ENCODE measurements around the gene GPX6. TPM values are rescaled to one million over a fixed set of nuclear protein-coding genes. Genes with fewer than 3 reads are reported as not detected.
"Not testable (repeated sequence)": the region's sequence is repeated elsewhere in the genome, so short reads cannot be mapped to it uniquely, and the experiment has no call there.

GPX6 gene
- total RNA-seq, 4 donors from 2014 or later, result not detected

DNA sequence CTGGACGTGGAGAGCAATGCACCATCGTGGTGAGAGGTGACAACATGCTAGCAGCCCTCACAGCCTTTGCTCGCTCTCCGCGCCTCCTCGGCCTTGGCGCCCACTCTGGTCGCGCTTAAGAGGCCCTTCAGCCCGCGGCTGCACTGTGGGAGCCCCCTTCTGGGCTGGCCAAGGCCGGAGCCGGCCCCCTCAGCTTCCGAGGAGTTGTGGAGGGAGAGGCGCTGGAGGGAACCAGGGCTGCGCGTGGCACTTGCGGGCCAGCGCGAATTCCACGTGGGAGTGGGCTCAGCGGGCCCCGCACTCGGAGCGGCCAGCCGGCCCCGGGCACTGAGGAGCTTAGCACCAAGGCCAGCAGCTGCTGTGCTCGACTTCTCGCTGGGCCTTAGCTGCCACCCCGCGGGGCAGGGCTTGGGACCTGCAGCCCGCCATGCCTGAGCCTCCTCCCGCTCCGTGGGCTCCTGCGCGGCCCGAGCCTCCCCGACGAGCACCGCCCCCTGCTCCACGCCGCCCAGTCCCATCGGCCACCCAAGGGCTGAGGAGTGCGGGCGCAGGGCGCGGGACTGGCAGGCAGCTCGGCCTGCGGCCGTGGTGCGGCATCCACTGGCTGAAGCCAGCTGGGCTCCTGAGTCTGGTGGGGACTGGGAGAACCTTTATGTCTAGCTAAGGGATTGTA lies 3.8 kb downstream of the GPX6 start:
- intact Hi-C loops (cut with DNase I; ENCODE audit: low total_unique reads), result no loop called here
- in situ Hi-C loops (cut with MboI; ENCODE audit: low sequenced_read_pairs in 4 of 4), result no loop called here
- no peak for DNase-seq

DNA sequence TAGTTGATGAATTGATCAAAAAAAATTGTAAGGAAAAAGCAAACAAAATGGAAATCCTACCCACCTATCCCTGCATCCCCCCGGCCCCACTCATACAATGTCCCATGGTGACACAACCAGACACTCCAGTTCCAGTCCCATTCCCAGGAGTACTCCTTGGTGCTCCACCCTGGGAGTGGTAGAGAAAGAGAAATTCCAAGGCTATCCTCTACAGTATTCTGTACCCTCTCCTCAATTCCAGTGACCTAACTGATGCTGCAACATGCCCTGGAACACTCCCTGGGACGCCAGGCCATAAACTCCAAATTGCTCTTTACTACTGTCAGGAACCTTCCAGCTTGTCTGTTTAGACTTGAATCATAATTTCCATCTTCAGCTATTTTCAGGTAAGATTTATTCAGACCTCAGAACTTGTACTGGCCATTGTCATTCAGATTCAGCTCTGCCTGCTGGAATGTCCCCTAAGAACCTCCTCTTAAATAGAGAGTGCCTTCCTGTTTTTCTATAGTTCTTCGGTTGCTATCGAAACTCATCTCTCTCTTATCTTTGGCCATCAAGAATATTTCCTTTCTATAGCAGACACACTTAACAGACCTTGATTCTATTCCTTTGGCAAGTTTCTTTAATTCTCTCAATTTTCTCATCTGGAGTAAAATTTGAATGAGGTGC lies 8.7 kb downstream of the GPX6 start:
- Histone ChIP-seq H3K4me3 (no peak overlapping the region), H3K27me3 (no peaks in the 10 kb centered on the region), H3K36me3 (no peaks in the 10 kb centered on the region), H3K27ac (no peak overlapping the region), H3K9me3 (no peaks in the 10 kb centered on the region), H3K4me1 (no peaks in the 10 kb centered on the region)
- TF ChIP-seq, protein P1, sequence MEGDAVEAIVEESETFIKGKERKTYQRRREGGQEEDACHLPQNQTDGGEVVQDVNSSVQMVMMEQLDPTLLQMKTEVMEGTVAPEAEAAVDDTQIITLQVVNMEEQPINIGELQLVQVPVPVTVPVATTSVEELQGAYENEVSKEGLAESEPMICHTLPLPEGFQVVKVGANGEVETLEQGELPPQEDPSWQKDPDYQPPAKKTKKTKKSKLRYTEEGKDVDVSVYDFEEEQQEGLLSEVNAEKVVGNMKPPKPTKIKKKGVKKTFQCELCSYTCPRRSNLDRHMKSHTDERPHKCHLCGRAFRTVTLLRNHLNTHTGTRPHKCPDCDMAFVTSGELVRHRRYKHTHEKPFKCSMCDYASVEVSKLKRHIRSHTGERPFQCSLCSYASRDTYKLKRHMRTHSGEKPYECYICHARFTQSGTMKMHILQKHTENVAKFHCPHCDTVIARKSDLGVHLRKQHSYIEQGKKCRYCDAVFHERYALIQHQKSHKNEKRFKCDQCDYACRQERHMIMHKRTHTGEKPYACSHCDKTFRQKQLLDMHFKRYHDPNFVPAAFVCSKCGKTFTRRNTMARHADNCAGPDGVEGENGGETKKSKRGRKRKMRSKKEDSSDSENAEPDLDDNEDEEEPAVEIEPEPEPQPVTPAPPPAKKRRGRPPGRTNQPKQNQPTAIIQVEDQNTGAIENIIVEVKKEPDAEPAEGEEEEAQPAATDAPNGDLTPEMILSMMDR (IDR thresholded peaks at IDR 0.05 in 4 of 5, conservative IDR thresholded peaks at IDR 0.05 in 1 of 5), result no peak
- TF ChIP-seq POLR2A (IDR thresholded peaks at IDR 0.05), result no peak
- ATAC-seq, result no peak
- intact Hi-C loops (cut with DNase I; ENCODE audit: low total_unique reads) (no loop called here), in situ Hi-C loops (cut with MboI; ENCODE audit: low sequenced_read_pairs in 4 of 4) (no loop called here)
- DNase-seq, result no peak

More for the DNA sequence above, 3.8 kb downstream of the GPX6 start:
- TF ChIP-seq POLR2A (IDR thresholded peaks at IDR 0.05), result no peak
- TF ChIP-seq, protein P1 (IDR thresholded peaks at IDR 0.05 in 4 of 5, conservative IDR thresholded peaks at IDR 0.05 in 1 of 5), result no peak
- Histone ChIP-seq H3K9me3 (no peaks in the 10 kb centered on the region), H3K36me3 (no peaks in the 10 kb centered on the region), H3K27me3 (no peaks in the 10 kb centered on the region), H3K4me1 (no peaks in the 10 kb centered on the region), H3K4me3 (no peak overlapping the region), H3K27ac (no peak overlapping the region)
- no peak for ATAC-seq

DNA sequence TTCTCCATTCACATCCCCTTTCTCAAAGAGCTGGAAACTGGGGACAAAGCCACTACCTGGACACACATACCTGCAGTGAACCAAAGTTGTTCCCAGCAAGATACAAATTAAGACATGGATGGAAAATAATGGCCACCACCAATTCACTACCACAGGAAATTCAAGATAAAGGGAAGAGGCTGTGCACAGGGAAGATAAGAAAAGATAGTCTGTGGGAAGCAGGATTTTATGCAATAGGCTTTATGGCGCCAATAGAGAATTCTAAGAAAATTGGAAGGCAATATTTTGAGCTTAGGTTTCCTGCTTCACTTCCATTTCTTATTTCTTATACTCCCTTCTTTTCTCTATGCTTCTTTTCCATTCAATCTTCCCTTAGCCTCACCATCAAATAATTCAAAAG lies 9.9 kb downstream of the GPX6 start:
- no peak for DNase-seq
- intact Hi-C loops (cut with DNase I; ENCODE audit: low total_unique reads), result no loop called here
- Histone ChIP-seq H3K4me1 (no peaks in the 10 kb centered on the region), H3K27me3 (no peaks in the 10 kb centered on the region), H3K9me3 (no peaks in the 10 kb centered on the region), H3K27ac (no peak overlapping the region), H3K36me3 (no peaks in the 10 kb centered on the region), H3K4me3 (no peak overlapping the region)
- TF ChIP-seq POLR2A (IDR thresholded peaks at IDR 0.05), result no peak
- TF ChIP-seq, protein P1 (IDR thresholded peaks at IDR 0.05 in 4 of 5, conservative IDR thresholded peaks at IDR 0.05 in 1 of 5), result no peak
- in situ Hi-C loops (cut with MboI; ENCODE audit: low sequenced_read_pairs in 4 of 4), result no loop called here
- ATAC-seq, result no peak

DNA sequence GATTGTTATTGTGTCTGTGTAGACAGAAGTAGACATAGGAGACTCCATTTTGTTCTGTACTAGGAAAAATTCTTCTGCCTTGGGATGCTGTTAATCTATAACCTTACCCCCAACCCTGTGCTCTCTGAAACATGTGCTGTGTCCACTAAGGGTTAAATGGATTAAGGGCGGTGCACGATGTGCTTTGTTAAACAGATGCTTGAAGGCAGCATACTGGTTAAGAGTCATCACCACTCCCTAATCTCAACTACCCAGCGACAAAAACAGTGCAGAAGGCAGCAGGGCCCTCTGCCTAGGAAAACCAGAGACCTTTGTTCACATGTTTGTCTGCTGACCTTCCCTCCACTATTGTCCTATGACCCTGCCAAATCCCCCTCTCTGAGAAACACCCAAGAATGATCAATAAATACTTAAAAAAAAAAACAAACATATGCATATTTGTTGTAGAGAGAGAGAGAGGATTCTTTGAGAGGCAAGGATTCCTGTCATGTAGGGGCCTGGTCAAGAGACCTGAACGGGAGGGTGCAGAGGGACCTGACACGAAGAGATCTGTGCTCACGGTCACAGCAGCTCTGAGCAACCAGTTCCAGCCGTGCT lies 12.8 kb downstream of the GPX6 start:
- intact Hi-C loops (cut with DNase I; ENCODE audit: low total_unique reads); H3K4me3 ChIP-seq; in situ Hi-C loops (cut with MboI; ENCODE audit: low sequenced_read_pairs in 4 of 4); ATAC-seq; H3K36me3 ChIP-seq; DNase-seq; H3K27me3 ChIP-seq; H3K4me1 ChIP-seq; H3K27ac ChIP-seq; H3K9me3 ChIP-seq: not testable (repeated sequence)

DNA sequence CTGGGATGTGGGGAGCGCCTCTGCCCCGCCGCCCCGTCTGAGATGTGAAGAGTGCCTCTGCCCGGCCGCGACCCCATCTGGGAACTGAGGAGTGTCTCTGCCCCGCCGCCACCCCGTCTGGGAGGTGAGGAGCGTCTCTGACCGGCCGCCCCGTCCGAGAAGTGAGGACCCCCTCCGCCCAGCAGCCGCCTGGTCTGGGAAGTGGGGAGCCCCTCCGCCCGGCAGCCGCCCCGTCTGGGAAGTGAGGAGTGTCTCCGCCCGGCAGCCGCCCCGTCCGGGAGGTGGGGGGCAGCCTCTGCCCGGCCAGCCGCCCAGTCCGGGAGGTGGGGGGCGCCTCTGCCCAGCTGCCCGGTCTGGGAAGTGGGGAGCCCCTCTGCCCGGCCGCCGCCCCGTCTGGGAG lies 13.5 kb downstream of the GPX6 start:
- DNase-seq; H3K27ac ChIP-seq; intact Hi-C loops (cut with DNase I; ENCODE audit: low total_unique reads); H3K4me1 ChIP-seq; H3K27me3 ChIP-seq; ATAC-seq; H3K9me3 ChIP-seq; H3K36me3 ChIP-seq; H3K4me3 ChIP-seq; in situ Hi-C loops (cut with MboI; ENCODE audit: low sequenced_read_pairs in 4 of 4): not testable (repeated sequence)
